ENCODE data around the gene CCR1.

DNA sequence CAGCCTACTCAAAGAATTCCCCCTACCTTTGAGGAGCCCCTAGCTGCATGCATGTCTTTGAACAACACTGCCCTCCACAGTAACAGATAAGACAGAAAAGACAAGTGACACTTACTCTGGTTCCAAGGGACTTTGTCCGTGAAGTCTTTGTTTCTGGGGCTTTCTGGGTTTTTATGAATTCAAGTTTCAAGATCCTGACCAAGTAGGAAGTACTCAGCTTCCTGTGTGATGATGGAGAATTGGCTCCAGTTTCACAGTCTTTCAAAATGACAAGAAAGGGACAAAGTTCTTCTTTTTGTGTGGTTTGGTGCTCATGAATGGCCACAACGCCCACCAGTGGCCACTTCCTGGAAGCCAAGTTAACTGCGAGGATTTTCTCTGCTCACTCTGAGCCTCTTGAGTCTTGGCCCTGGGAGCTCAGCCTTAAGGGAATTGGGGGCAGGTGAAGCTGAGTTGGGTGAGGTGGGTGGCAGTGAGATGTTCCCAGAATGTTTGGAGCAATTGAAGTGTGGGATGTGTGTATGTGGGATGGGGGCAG lies at the start of gene CCR1:
- TF ChIP-seq, protein P1, sequence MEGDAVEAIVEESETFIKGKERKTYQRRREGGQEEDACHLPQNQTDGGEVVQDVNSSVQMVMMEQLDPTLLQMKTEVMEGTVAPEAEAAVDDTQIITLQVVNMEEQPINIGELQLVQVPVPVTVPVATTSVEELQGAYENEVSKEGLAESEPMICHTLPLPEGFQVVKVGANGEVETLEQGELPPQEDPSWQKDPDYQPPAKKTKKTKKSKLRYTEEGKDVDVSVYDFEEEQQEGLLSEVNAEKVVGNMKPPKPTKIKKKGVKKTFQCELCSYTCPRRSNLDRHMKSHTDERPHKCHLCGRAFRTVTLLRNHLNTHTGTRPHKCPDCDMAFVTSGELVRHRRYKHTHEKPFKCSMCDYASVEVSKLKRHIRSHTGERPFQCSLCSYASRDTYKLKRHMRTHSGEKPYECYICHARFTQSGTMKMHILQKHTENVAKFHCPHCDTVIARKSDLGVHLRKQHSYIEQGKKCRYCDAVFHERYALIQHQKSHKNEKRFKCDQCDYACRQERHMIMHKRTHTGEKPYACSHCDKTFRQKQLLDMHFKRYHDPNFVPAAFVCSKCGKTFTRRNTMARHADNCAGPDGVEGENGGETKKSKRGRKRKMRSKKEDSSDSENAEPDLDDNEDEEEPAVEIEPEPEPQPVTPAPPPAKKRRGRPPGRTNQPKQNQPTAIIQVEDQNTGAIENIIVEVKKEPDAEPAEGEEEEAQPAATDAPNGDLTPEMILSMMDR (conservative IDR thresholded peaks at IDR 0.05; ENCODE audit: low read depth in 2 of 2): peak; percentile 82 to 83
- no peak for TF ChIP-seq EZH2phosphoT487 (IDR thresholded peaks at IDR 0.05; ENCODE audit: unreplicated experiment)
